ENCODE measurements around the gene SERPINA5.

GRCh38 chr14:94578712-94579111 lies 2.5 kb upstream of the SERPINA5 start:
- no peak for TF ChIP-seq CTCF (IDR thresholded peaks at IDR 0.05; ENCODE audit: low read depth, low read length)
- no peak for TF ChIP-seq POLR2A (IDR thresholded peaks at IDR 0.05; ENCODE audit: extremely low read depth, insufficient read length)
- TF ChIP-seq MAX (IDR thresholded peaks at IDR 0.05; ENCODE audit: low read depth, low read length), result no peak

All from NB4 (cell line).